HG02610 (cell line): Measurements from ENCODE around the gene PLA2G2D.

Source experiments
- ATAC-seq: cut with Tn5 transposase; IDR thresholded peaks from one replicate; pipeline ENCODE4 v1.9.1; 2021; ENCODE audit warnings: mild to moderate bottlenecking, moderate library complexity; ENCODE audit not compliant: unreplicated experiment

PLA2G2D gene

DNA sequence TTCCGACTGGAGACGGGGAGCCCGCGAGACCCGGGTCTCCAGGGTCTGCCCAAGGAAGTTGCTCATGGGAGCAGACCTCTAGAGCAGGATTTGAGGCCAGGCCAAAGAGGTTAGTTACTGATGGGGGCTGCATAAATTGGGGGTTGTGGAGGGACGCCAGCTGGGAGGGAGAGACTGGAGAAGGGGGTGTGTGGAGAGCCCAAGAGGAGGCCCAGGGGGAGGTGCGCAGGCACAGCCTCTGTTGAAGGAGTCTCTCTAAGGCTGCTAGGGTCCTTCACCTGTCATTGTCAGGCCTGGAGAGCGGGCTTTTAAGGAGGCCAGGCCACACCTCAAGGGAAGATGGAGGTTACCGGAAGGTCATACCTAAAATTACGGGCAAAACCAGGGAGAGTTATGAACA is 49.0 kb downstream of the PLA2G2D start:
- ATAC-seq = no peak

DNA sequence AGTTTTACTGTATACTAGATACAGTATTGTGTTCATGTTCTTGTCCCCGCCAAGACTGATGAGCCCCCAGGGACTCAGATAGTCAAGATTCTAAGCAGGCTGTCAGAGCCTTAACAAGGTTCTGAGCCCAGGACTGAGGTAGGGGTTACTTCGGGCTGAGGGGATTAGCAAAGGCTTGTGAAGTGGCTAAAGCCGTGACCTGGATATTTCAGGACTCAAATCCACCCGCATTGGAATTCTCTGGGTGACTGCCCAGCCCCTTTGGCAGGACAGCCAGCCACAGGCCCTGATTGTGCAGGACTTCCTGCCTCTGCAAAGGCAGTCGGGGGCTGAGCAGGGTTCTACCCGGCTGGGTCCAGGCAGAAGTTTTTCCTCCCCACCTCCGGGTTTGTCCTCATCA is 49.5 kb downstream of the PLA2G2D start, which contains the start of gene PLA2G5:
Gene PLA2G5, plus strand, starts transcription at position 321 of the 400 bp plus-strand sequence. CDS start 14,637 bp downstream, outside the sequence.
- ATAC-seq = no peak

DNA sequence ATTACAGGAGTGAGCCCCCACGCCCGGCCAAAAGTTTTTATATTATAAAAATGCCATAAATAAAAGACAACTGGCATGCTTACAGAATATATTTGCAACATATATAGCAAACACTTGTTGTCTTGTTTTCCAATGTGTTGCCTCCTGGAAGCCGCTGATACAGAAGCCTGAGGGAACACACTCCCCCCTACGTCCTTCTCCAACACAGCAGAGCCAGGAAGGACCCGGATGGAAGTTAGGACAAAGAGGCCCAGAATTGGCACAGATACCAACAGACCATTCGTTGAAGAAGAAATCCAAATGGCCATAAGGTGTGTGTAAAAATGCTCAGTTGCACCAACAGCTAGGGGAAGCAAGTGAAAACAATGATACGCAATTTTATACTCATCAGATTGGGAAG is 50.6 kb downstream of the PLA2G2D start:
- no peak for ATAC-seq

DNA sequence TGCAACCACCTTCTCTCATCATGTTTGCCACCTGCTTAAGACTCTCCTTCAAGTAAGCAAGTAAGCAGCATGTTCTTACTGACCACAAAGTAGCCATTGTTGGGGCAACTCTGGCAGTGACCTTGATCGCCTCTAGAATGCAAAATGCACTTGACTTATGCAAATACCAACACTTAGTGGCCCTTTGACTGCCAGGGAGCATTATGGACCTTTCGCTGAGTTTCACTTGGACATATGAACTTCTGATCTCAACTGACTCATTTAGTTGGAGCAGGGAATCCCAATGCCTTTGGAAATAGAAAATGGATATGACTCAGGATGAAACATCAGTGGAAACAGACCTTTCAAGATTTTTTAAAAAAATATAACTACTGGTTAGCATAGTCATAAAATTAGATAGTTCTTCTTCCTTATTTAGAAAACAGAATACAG is 55.5 kb downstream of the PLA2G2D start:
- ATAC-seq = no peak
